ENCODE measurements around the gene TMEM44.
"Not testable (repeated sequence)": the region's sequence is repeated elsewhere in the genome, so short reads cannot be mapped to it uniquely, and the experiment has no call there.

TMEM44 gene

GRCh38 chr3:194631696-194632095, 1.5 kb downstream of the TMEM44 start:
- CTCF ChIA-PET = no interaction called here
- no peak overlapping the region for H3K27ac ChIP-seq (ENCODE audit: extremely low read depth, low read depth, low read length)

GRCh38 chr3:194630681-194631080, 2.5 kb downstream of the TMEM44 start:
- CTCF ChIA-PET = interaction anchor here (0.6 kb wide), 1 partner anchor 107 kb away, joined by 3 read pairs; no protein-coding TSS in a partner anchor
- TF ChIP-seq SETDB1 (IDR thresholded peaks at IDR 0.05; ENCODE audit: insufficient read length, low read length) = peak; percentile 47
- H3K9me3 ChIP-seq (ENCODE audit: control insufficient read depth, insufficient read depth, low read depth, low read length); H3K4me1 ChIP-seq (ENCODE audit: control insufficient read depth, insufficient read depth, low read length); H3K4me3 ChIP-seq (ENCODE audit: low read depth, low read length); H3K27ac ChIP-seq (ENCODE audit: extremely low read depth, low read depth, low read length); POLR2A ChIA-PET: not testable (repeated sequence)
- peaks cover 0 to 33% of the 10 kb centered on the region in 2 experiments; a peak in 2 of 3 replicates for H3K36me3 ChIP-seq (ENCODE audit: control insufficient read depth in 2 of 2, insufficient read depth in 1 of 2, low read length in 2 of 2)

More at GRCh38 chr3:194631696-194632095, 1.5 kb downstream of the TMEM44 start:
- TF ChIP-seq ZNF692 (tag by site-specific recombination; IDR thresholded peaks at IDR 0.05) (no peak), PRDM2 (tag by site-specific recombination; IDR thresholded peaks at IDR 0.05; ENCODE audit: borderline replicate concordance) (no peak), ZNF394 (tag by site-specific recombination; IDR thresholded peaks at IDR 0.05; ENCODE audit: borderline replicate concordance) (no peak)
- POLR2A ChIA-PET = interaction anchor here (0.7 to 1.9 kb wide), 2 partner anchors 27 to 38 kb away, joined by 3 to 4 read pairs; no protein-coding TSS in a partner anchor
- H3K4me1 ChIP-seq (ENCODE audit: control insufficient read depth, insufficient read depth, low read length) = no peaks in the 10 kb centered on the region
- H3K4me3 ChIP-seq (ENCODE audit: low read depth, low read length) = no peak overlapping the region
- peaks cover 0 to 24% of the 10 kb centered on the region in 2 experiments; a peak in 2 of 3 replicates for H3K36me3 ChIP-seq (ENCODE audit: control insufficient read depth in 2 of 2, insufficient read depth in 1 of 2, low read length in 2 of 2)
- no peaks in the 10 kb centered on the region for H3K9me3 ChIP-seq (ENCODE audit: control insufficient read depth, insufficient read depth, low read depth, low read length)

- Histone ChIP-seq H3K36me3 (ENCODE audit: control insufficient read depth in 2 of 2, insufficient read depth in 1 of 2, low read length in 2 of 2) (peaks cover 0 to 28% of the 10 kb centered on the region in 2 experiments; a peak in 2 of 3 replicates), H3K27ac (ENCODE audit: extremely low read depth, low read depth, low read length) (no peak overlapping the region), H3K9me3 (ENCODE audit: control insufficient read depth, insufficient read depth, low read depth, low read length) (no peaks in the 10 kb centered on the region), H3K4me3 (ENCODE audit: low read depth, low read length) (no peak overlapping the region), H3K4me1 (ENCODE audit: control insufficient read depth, insufficient read depth, low read length) (peaks cover 2% of the 10 kb centered on the region; the same call in 1 of the 2 replicates)
- ChIA-PET CTCF (no interaction called here), POLR2A (no interaction called here)
- TF ChIP-seq ZNF350 (tag by site-specific recombination; IDR thresholded peaks at IDR 0.05) = no peak
- TF ChIP-seq HIC1 (tag by site-specific recombination; IDR thresholded peaks at IDR 0.05) = 0 out of 2 replicates have a peak, but pooled peaks have one; percentile 42
- no peak for TF ChIP-seq ZNF416 (tag by site-specific recombination; IDR thresholded peaks at IDR 0.05)
- TF ChIP-seq ZNF791 (tag by site-specific recombination; IDR thresholded peaks at IDR 0.05) = no peak
- no peak for TF ChIP-seq ZNF585B (tag by site-specific recombination; IDR thresholded peaks at IDR 0.05)
Observed at GRCh38 chr3:194624956-194625355, 8.3 kb downstream of the TMEM44 start.

Data from HEK293 (cell line).